HG03095 (cell line): Measurements from ENCODE around the gene POLR3G.

Experiments used
- ATAC-seq: cut with Tn5 transposase; IDR thresholded peaks from one replicate; pipeline ENCODE4 v1.9.1; 2021; ENCODE audit warnings: moderate library complexity; ENCODE audit not compliant: unreplicated experiment

Gene POLR3G

DNA sequence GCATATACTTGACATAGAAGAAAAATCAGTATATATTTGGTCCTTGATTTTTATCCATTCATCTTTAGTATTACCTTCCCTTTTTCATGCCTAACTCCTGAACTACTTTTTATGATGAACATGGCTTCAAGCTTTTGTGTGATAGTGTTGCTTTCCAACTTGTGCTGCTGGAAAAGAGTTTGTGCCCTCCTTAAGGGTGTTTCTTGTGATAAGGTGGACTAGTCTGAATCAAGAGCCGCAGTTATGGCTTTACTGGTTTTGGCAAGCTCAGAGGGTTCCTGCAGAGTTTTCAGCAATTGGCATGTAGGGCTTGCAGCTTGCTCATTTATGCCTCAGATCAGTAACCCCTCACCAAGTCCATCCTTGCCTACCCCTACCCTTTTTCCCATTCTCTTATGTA lies 20.5 kb downstream of the POLR3G start:
- ATAC-seq = no peak

- ATAC-seq = no peak
These were observed 28.9 kb downstream of the POLR3G start for GRCh38 chr5:90503596-90503995.

DNA sequence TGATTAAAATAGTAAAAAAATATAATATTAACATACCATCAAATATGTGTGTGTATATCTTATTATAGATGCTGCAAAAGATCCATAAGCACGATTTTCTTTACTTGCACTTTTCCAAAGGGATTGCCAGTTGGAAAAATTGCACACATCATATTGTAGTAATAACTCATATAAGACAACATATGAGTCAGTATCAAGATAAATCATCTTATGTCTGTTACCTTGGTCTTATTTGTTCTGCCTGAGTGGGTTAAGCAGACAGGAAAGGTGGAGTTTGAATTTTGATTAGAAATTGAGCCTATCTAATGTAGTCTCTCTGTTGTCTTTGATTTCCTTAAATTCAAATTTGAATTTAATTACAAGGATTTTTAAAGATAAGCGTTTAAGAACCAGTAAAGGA lies 30.1 kb downstream of the POLR3G start:
- ATAC-seq = no peak

DNA sequence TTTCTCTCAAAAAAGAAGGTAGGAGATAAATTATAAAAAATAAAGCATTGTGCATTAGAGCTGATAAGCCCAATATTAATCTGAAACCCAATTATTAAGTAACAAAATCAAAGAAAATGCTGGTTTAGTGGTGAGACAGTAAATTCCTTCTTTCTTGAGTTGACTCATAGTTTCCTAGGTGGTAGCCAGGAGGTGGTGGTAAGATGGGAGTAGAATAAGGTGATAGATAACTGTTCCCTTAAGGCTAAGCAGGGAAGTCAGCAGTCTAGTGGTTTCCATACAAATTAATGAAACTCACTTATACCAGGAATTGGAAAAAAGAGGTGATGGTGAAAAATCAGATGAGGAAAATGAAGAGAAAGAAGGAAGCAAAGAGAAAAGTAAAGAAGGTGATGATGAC lies 31.6 kb downstream of the POLR3G start:
- ATAC-seq = no peak

DNA sequence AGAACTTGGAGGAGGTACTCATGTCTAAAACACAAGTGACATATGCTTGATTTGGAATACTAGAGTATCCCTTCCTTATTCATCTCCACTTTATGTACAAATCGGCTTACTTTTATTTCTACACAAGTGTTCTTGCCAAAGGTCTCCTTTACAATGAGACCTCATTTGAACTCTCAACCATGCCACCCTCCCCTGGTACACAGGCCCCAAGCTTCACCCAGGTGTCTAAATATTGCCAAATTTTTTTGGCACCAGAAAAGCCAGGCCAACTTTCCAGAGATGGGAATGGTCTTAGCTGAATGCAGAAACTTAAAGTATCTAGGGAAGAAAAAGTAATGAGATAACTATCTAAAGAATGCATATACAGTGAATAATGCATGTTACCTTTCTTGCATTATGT lies 35.8 kb downstream of the POLR3G start:
- no peak for ATAC-seq

DNA sequence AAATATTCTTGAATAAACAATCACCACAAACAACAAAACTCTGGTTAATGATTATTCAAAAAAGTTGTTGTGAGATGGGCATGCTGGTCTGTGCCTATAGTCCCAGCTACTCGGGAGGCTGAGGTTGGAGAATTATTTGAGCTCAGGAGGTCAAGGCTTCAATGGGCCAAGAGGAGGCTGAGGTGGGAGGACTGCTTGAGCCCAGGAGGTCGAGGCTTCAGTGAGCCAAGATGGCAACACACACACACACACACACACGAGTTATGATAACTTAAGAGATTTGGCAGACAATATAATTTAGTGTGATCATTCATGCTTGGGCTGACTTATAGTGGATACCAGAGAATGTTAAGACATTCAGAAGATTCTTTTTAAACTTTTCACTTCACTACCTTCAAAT lies 39.9 kb downstream of the POLR3G start:
- ATAC-seq = no peak

DNA sequence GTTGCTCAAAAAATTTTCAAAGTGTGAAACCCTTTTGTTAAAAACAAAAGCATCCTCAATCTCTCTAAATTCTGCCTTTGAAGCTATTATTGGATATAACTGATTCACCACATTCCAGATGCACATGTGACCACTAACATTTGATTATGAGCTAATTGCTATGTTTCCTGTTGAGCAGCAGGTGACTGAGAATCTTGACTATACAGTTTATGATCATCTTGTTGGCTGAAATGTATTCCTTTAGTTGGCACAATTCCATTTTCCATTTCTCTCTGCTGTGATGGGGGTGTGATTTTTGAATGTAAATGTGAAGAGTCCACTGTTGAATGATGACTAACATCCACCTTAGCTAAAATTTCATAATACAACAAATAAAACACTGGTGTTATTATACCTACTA lies 44.0 kb downstream of the POLR3G start:
- ATAC-seq = no peak

DNA sequence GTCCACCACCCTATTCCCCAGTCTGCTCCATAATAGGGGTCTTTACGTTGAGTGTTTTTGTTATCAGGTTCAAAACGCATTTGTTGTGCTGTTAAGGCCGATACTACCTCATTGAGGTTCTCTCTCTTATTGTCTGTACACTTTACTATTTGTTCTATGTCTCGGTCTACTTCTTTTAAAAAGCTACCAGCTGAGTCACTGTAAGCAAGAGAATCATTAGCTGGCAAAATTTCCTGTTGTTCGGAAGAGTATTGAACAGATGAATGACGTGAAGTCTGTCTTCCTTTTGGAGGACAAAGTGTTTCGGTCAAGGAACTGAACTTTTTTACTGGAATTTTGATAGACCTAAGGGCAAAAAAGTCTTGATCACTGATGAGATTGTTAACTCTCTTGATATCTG lies 44.4 kb downstream of the POLR3G start:
- ATAC-seq = no peak

DNA sequence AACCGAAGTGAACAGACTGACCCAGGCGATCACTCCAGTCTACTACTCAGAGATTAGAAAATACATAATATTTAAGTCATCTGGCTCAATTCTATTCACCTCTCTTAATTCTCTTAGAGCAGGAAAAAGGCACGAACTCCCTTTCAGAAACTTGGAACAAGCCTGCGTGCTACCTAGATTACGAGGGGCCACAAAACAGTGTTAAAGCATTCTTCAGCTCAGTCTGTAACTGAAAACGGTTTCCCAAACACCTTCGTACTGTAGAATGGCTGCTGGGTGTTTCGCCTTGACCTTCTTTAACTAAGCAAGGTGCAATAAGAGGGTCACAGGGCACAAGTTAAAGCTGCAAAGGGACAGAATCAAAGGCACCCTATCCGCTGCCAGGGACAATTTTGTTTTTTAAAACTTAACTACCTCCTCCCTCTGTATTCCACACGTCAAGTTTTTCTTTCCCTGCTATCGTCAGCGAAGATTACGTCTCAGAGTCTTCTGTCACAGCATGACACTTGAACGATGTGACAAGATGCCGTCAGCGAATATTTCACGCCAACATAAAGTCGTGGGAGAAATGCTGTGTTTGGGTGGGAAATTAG lies 54.0 kb downstream of the POLR3G start:
- peak; percentile 0 for ATAC-seq

GRCh38 chr5:90529194-90529938 lies 54.7 kb downstream of the POLR3G start, which contains the start of gene LYSMD3:
LYSMD3 (minus strand) TSS chr5:90529584; CDS start chr5:90525289, 4,295 bp downstream.
- peak; percentile 89 for ATAC-seq

- ATAC-seq = peak; percentile 46
These were observed 55.4 kb downstream of the POLR3G start for GRCh38 chr5:90529939-90530677.

GRCh38 chr5:90530736-90531487 lies 56.2 kb downstream of the POLR3G start:
- ATAC-seq = no peak

GRCh38 chr5:90533794-90534193 lies 59.1 kb downstream of the POLR3G start:
- ATAC-seq = no peak

GRCh38 chr5:90534922-90535321 lies 60.3 kb downstream of the POLR3G start:
- no peak for ATAC-seq

- ATAC-seq = no peak
These were observed 68.3 kb downstream of the POLR3G start for GRCh38 chr5:90542827-90543519.

- ATAC-seq = no peak
These were observed 70.8 kb downstream of the POLR3G start for GRCh38 chr5:90545511-90545910.

DNA sequence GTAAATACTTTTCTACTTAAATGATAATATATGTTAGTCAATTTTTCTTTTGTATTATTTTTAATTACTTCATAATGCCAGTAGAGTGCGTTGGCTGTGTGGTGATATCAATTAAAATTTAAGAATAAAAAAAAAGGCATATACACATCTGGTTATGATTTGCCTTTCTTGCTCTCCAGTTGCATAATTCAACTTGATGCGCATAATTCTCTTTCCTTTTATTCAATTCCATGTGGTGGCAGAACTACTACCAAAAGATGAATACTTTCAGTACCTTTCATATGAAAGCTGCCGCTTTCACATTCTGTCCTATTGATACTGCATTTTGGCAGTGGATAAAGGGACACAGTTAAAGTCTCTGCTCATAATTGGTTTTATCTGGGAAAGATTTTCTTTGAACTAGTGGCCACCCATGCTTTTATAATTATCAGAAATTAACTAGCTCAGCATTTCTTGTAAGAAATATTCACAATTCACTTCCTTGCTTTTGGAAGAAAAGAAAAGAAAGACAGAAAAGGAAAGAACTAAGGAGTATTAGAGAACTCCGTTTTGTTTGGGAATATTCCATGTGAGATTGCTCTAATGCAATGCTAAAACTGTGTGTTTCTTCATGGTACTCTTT lies 71.7 kb downstream of the POLR3G start:
- no peak for ATAC-seq

DNA sequence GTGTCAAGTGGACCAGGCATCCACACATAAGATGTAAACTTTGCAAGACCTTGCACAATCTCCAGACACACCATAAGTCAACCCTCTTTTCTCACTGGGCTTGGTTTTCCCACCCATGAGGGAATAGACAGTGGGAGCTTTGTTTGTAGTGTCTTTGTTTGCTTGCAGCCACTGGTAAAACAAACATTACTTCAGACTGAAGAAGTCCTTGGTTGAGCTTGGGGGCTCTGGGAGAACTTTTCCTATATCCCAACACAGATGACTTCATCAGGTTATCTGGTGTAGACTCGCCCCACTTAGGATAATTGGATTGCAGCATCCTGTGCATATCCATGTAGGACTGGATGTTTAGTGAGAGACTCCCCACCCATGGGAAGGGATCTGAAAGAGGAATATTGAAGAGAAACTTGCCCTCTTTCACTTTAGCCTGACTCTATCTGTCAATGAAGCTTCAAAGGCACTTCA lies 72.4 kb downstream of the POLR3G start:
- no peak for ATAC-seq

- ATAC-seq = no peak
These were observed 73.5 kb downstream of the POLR3G start for GRCh38 chr5:90548069-90548593.

DNA sequence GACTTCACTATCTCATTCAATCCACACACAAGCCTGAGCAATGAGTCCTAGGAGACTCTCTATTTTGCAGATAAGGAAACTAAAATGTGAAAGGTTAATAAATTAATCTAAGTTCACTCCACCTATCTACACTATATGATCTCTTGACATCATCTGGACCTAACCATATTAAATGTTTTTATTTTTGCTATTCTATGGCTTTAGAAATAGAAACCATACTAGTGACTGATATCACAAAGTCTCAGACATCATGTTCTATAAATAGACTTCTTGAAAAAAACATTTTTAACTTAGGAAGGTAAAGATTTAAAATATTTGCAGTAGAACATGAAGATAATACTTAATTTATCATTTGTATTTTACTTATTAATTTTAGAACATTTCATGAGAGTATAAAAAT lies 74.6 kb downstream of the POLR3G start:
- no peak for ATAC-seq
